Lung (tissue), 12 donors: Measurements from ENCODE around the gene NCS1. TPM values are rescaled to one million over a fixed set of nuclear protein-coding genes. Genes with fewer than 3 reads are reported as not detected.

Experiments
- ATAC-seq: fragments of 200-7000 bp; cut with Tn5 transposase; one replicate; pipeline ENCODE4 v1.9.1; 2020; ENCODE audit warnings: moderate number of reproducible peaks; ENCODE audit not compliant: insufficient read depth, low FRiP score
- DNase-seq, 3 donors: peaks; one replicate each; pipeline ENCODE4 v3.0.0-alpha.2; 2013 to 2017
- H3K27ac ChIP-seq, 2 donors: one replicate each; pipeline ENCODE4 v1.5.1; 2013; ENCODE audit warnings: mild to moderate bottlenecking in 2 of 2, moderate library complexity in 2 of 2, control low read depth in 1 of 2, inconsistent platforms in 1 of 2, low read depth in 1 of 2, low read length in 1 of 2
- H3K27me3 ChIP-seq, 3 donors: one replicate each; pipeline ENCODE4 v1.5.1; 2013; ENCODE audit warnings: low read length in 2 of 3; ENCODE audit not compliant: control insufficient read depth in 3 of 3, insufficient read depth in 3 of 3
- H3K36me3 ChIP-seq, 4 donors: one replicate each; pipeline ENCODE4 v1.5.1; 2013; ENCODE audit warnings: low read length in 4 of 4, mild to moderate bottlenecking in 1 of 4, moderate library complexity in 1 of 4; ENCODE audit not compliant: control insufficient read depth in 4 of 4, insufficient read depth in 4 of 4
- H3K4me1 ChIP-seq, 5 donors: one replicate each; pipeline ENCODE4 v1.5.1; 2013; ENCODE audit warnings: low read length in 5 of 5, mild to moderate bottlenecking in 2 of 5, moderate library complexity in 1 of 5; ENCODE audit not compliant: control insufficient read depth in 5 of 5, insufficient read depth in 5 of 5
- H3K4me3 ChIP-seq: one replicate; pipeline ENCODE4 v1.5.1; 2013; ENCODE audit warnings: mild to moderate bottlenecking, control low read depth, moderate library complexity
- H3K9ac ChIP-seq, 2 donors: one replicate each; pipeline ENCODE4 v1.5.1; 2013; ENCODE audit warnings: low read length in 2 of 2, control low read depth in 1 of 2; ENCODE audit not compliant: insufficient read depth in 1 of 2
- H3K9me3 ChIP-seq, 4 donors: one replicate each; pipeline ENCODE4 v1.5.1; 2013; ENCODE audit warnings: low read length in 3 of 4, mild to moderate bottlenecking in 1 of 4, moderate library complexity in 1 of 4; ENCODE audit not compliant: control insufficient read depth in 4 of 4, insufficient read depth in 3 of 4
- CTCF ChIP-seq: IDR thresholded peaks from 2 replicates; pipeline ENCODE4 v1.5.1; 2012; ENCODE audit warnings: mild to moderate bottlenecking; ENCODE audit errors: control extremely low read depth, extremely low read depth
- WGBS, 2 donors: extraction: QIAGEN DNeasy Blood & Tissue Kit; methylation state at CpG; one replicate each; pipeline ENCODE4 v1.1.7; 2013; 5-methylcytosine and 5-hydroxymethylcytosine counted together
- polyA plus RNA-seq, 2 donors: library from polyadenylated mRNA; stranded (reverse); fragments of 200-250 nt; gene quantifications; one replicate each; pipeline ENCODE4 v1.2.1, GENCODE V29; 2013
- total RNA-seq, 2 donors: library from RNA; depleted of rRNA in 1 of 2; stranded (reverse); fragments of >200 nt in 1 of 2; gene quantifications; one replicate each; pipeline ENCODE4 v1.2.1, GENCODE V29; 2014 to 2021
- donor health status: control.
- donor health status: control.
- donor health status: Bipolar disorder and iron deficiency.
- donor health status: healthy.
- donor health status: DM: yes; HTN: yes; CAD: no.

NCS1 gene
- total and polyA plus RNA-seq, 4 donors, result 5.8 to 27.5 (median 6.5) TPM

GRCh38 chr9:130262771-130263170, 90.6 kb downstream of the NCS1 start:
- WGBS, 2 donors, result 71 to 79% methylated on average over 7 of the region's 7 CpGs
- no peak for TF ChIP-seq CTCF
- Histone ChIP-seq H3K27ac (no peak overlapping the region), H3K27me3 (peaks cover 0 to 63% (median 47%) of the 10 kb centered on the region in 3 donors), H3K9ac (no peak overlapping the region), H3K4me1 (peaks cover 0 to 3% (median 0%) of the 10 kb centered on the region in 5 donors), H3K4me3 (no peak overlapping the region), H3K36me3 (no peaks in the 10 kb centered on the region), H3K9me3 (peaks cover 0 to 2% (median 0%) of the 10 kb centered on the region in 4 donors)
- DNase-seq (no peak), ATAC-seq (no peak)

GRCh38 chr9:130263601-130264413, 91.6 kb downstream of the NCS1 start:
- DNase-seq, result no peak
- peaks cover 0 to 7% (median 0%) of the 10 kb centered on the region in 5 donors for H3K4me1 ChIP-seq
- no peak for TF ChIP-seq CTCF
- no peak overlapping the region for H3K27ac ChIP-seq
- no peak for ATAC-seq
- H3K27me3 ChIP-seq, result peaks cover 0 to 68% (median 52%) of the 10 kb centered on the region in 3 donors
- H3K9me3 ChIP-seq, result peaks cover 0 to 2% (median 0%) of the 10 kb centered on the region in 4 donors
- no peak overlapping the region for H3K4me3 ChIP-seq
- H3K36me3 ChIP-seq, result no peaks in the 10 kb centered on the region
- H3K9ac ChIP-seq, result no peak overlapping the region
- 59 to 72% methylated on average over 10 of the region's 10 CpGs for WGBS, 2 donors

- H3K27me3 ChIP-seq, result peaks cover 0 to 63% (median 49%) of the 10 kb centered on the region in 3 donors
- DNase-seq (no peak), ATAC-seq (no peak)
- H3K27ac ChIP-seq, result no peak overlapping the region
- H3K4me1 ChIP-seq, result peaks cover 0 to 7% (median 0%) of the 10 kb centered on the region in 5 donors
- TF ChIP-seq CTCF, result no peak
- H3K9ac ChIP-seq, result no peak overlapping the region
- 61 to 67% methylated on average over 18 of the region's 18 CpGs for WGBS, 2 donors
- no peaks in the 10 kb centered on the region for H3K36me3 ChIP-seq
- no peak overlapping the region for H3K4me3 ChIP-seq
- H3K9me3 ChIP-seq, result no peaks in the 10 kb centered on the region
Observed at GRCh38 chr9:130264414-130265350, 92.5 kb downstream of the NCS1 start.
